ENCODE measurements around the gene ENTPD2. TPM values are rescaled to one million over a fixed set of nuclear protein-coding genes. Genes with fewer than 3 reads are reported as not detected.

Gene ENTPD2
- total RNA-seq, 1 donor from 2014 or later: 8.0 TPM

GRCh38 chr9:137079401-137079787, 25.5 kb upstream of the ENTPD2 start:
- DNase-seq: no peak

GRCh38 chr9:137078701-137079400, 25.0 kb upstream of the ENTPD2 start:
- DNase-seq: no peak

- DNase-seq: no peak
Measured at GRCh38 chr9:137077758-137078693, 24.2 kb upstream of the ENTPD2 start.

GRCh38 chr9:137077010-137077747, 23.3 kb upstream of the ENTPD2 start, which contains the start of gene UAP1L1:
Gene UAP1L1, plus strand, starts transcription at chr9:137077517. Its CDS starts 16 bp downstream, at chr9:137077533.
- no peak for DNase-seq

GRCh38 chr9:137076636-137077009, 22.8 kb upstream of the ENTPD2 start:
- no peak for DNase-seq

GRCh38 chr9:137075275-137075775, 21.5 kb upstream of the ENTPD2 start:
- DNase-seq: no peak

- no peak for DNase-seq
Measured at GRCh38 chr9:137074657-137075274, 20.9 kb upstream of the ENTPD2 start.

GRCh38 chr9:137073992-137074399, 20.1 kb upstream of the ENTPD2 start:
- DNase-seq: no peak

- DNase-seq: no peak
Measured at GRCh38 chr9:137071282-137071681, 17.4 kb upstream of the ENTPD2 start.

GRCh38 chr9:137070906-137071275, 17.0 kb upstream of the ENTPD2 start:
- no peak for DNase-seq

- DNase-seq: peak; percentile 43
Measured at GRCh38 chr9:137070201-137070905, 16.5 kb upstream of the ENTPD2 start, which contains the start of gene SAPCD2. Gene SAPCD2, minus strand, starts transcription at chr9:137070557. Its CDS starts 97 bp downstream, at chr9:137070460.

GRCh38 chr9:137069508-137070091, 15.7 kb upstream of the ENTPD2 start:
- no peak for DNase-seq

GRCh38 chr9:137068539-137069507, 15.0 kb upstream of the ENTPD2 start:
- DNase-seq: no peak

GRCh38 chr9:137067860-137068538, 14.1 kb upstream of the ENTPD2 start:
- peak; percentile 56 for DNase-seq

- no peak for DNase-seq
Measured at GRCh38 chr9:137066096-137066861, 12.4 kb upstream of the ENTPD2 start.

GRCh38 chr9:137065336-137065967, 11.6 kb upstream of the ENTPD2 start:
- DNase-seq: no peak

GRCh38 chr9:137064880-137065164, 11.0 kb upstream of the ENTPD2 start:
- DNase-seq: no peak

Measured in skin of body (tissue), 2 donors.